Measurements from ENCODE around the gene ASTN2.

DNA sequence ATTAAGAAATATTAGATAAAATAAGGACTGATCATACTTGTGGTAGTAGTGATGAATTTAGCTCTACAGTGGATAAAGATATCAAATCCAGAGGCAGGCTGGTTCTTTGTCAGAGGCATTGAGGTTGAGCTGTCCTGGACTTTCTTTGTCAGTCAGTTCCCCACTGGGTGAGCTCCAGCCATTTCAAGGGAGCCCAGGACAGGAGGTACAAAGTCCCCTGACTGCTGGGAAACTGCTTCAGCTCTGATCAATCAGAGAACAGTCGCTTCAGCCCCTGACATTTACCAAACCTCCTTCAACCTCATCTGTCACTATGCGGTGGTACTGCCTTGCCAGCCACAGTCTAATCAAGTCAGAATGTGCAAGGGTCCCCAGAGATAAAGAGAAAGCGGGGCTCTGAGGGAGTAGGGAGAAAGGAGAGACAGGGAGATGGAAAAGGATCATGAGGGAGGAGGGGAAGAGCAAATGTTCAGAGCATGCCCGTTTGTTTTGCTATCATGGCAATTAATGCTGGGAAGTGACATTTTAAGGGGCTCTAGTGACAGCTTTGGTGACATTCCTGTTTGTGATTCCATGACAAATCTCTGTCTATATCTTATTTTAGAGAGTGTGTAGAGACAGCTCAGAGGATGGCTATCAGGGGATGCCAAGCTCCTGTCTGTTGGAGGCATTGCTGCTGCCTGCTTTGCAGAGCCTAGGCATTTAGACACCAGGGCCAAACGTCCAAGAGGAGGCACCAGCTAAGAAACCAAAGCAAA, 223.2 kb downstream of the ASTN2 start:
- TF ChIP-seq POLR2A (IDR thresholded peaks at IDR 0.05) (no peak), EP300 (IDR thresholded peaks at IDR 0.05) (no peak), POLR2AphosphoS5 (IDR thresholded peaks at IDR 0.05) (no peak)
- TF ChIP-seq, protein P1, sequence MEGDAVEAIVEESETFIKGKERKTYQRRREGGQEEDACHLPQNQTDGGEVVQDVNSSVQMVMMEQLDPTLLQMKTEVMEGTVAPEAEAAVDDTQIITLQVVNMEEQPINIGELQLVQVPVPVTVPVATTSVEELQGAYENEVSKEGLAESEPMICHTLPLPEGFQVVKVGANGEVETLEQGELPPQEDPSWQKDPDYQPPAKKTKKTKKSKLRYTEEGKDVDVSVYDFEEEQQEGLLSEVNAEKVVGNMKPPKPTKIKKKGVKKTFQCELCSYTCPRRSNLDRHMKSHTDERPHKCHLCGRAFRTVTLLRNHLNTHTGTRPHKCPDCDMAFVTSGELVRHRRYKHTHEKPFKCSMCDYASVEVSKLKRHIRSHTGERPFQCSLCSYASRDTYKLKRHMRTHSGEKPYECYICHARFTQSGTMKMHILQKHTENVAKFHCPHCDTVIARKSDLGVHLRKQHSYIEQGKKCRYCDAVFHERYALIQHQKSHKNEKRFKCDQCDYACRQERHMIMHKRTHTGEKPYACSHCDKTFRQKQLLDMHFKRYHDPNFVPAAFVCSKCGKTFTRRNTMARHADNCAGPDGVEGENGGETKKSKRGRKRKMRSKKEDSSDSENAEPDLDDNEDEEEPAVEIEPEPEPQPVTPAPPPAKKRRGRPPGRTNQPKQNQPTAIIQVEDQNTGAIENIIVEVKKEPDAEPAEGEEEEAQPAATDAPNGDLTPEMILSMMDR (IDR thresholded peaks at IDR 0.05), result no peak

All from sigmoid colon (tissue), 4 donors.